ENCODE results near the gene RBAK.
"Not testable (repeated sequence)": the region's sequence is repeated elsewhere in the genome, so short reads cannot be mapped to it uniquely, and the experiment has no call there.

Gene RBAK

GRCh38 chr7:5050676-5051075 is 5.0 kb downstream of the RBAK start:
- DNase-seq (ENCODE audit: low read depth in 3 of 3) = no peak

DNA sequence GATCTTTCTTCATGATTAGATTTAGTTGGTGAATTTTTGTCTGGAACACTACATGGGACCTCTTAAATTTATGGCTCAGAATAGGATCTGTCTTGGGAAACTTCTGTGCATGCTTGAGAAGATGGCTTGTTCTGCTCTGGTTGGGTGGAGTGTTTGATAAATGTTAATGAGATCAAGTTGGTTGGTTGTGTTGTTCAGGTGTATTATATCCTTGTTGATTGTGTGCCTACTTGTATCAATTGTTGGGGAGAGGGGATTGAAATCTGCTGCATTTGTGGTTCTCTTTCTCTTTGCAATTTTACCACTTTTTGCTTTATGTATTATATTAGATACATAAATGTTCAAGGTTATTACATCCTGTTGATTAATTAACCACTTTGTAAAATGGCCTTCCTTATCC is 6.1 kb downstream of the RBAK start:
- DNase-seq (ENCODE audit: low read depth in 3 of 3) = not testable (repeated sequence)

- no peak for DNase-seq (ENCODE audit: low read depth in 3 of 3)
Observed at GRCh38 chr7:5053175-5053574, 7.5 kb downstream of the RBAK start.

GRCh38 chr7:5063698-5064097 is 18.0 kb downstream of the RBAK start:
- no peak for DNase-seq (ENCODE audit: low read depth in 3 of 3)

DNA sequence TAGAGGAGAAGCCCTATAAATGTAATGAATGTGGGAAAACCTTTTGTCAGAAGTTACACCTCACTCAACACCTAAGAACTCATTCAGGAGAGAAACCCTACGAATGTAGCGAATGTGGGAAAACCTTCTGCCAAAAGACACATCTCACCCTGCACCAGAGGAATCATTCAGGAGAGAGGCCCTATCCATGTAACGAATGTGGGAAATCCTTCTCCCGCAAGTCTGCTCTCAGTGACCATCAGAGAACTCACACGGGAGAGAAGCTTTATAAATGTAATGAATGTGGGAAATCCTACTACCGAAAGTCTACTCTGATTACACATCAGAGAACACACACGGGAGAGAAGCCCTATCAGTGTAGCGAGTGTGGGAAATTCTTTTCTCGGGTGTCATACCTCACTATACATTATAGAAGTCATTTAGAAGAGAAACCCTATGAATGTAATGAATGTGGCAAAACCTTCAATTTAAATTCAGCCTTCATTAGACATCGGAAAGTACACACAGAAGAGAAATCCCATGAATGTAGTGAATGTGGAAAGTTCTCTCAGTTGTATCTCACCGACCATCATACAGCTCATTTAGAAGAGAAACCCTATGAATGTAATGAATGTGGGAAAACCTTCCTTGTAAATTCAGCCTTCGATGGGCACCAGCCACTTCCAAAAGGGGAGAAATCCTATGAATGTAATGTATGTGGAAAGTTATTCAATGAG is 18.9 kb downstream of the RBAK start:
- DNase-seq (ENCODE audit: low read depth in 3 of 3) = no peak

- no peak for DNase-seq (ENCODE audit: low read depth in 3 of 3)
Observed at GRCh38 chr7:5065107-5065407, 19.4 kb downstream of the RBAK start.

DNA sequence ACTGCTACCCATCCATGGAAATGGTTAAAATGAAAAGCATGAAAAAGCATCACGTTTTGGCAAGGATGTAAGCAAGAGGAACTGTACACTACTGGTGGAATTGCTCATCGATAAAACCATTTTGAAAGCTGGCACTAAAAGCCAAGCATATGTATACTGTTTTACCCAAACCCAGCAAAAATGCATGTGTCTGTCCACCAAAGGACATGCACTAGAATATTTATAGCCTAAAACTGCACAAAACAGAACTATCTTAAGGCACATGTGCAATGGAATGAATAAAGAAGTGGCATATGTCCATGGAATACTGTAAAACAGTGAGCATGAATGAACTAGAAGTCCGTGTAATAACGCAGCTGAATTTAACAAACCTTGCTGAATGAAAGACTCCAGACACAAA is 22.9 kb downstream of the RBAK start:
- no peak for DNase-seq (ENCODE audit: low read depth in 3 of 3)

- no peak for DNase-seq (ENCODE audit: low read depth in 3 of 3)
Observed at GRCh38 chr7:5070206-5070605, 24.5 kb downstream of the RBAK start.

DNA sequence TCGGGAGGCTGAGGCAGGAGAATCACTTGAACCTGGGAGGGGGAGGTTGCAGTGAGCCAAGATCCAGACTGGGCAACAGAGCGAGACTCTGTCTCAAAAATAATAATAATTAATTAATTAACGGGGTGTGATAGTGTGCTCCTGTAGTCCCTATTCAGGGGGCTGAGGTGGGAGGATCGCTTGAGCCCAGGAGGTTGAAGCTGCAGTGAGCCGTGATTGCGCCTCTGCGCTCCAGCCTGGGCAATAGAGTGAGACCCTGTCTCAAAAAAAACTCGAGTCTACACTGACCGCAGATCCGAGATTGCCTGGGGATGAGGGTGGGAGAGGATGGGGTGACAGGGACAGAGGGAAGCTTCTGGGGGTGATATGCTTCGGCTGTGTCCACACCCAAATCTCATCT is 29.5 kb downstream of the RBAK start:
- not testable (repeated sequence) for DNase-seq (ENCODE audit: low read depth in 3 of 3)

DNA sequence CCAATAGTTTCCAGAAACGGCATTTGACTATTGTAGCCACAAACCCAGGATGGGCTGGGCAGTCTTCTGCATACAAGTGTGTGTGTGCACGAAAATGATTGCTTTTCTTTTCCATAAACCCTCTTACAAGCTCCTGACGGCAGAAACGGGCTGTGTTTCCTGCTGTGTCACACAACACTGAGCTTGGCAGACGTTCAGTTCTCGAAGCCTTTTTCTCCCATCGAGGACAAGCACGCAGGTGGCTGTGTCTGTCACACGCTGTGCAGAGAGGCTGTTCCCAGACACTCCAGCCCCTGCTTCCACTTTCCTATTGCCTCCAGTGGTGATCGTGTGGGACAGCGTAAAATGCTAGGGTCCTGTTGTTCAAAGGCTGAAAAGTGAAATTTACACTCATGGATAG is 32.1 kb downstream of the RBAK start:
- DNase-seq (ENCODE audit: low read depth in 3 of 3) = no peak

GRCh38 chr7:5082806-5083205 is 37.1 kb downstream of the RBAK start:
- DNase-seq (ENCODE audit: low read depth in 3 of 3) = no peak

GRCh38 chr7:5083311-5083711 is 37.7 kb downstream of the RBAK start:
- no peak for DNase-seq (ENCODE audit: low read depth in 3 of 3)

DNA sequence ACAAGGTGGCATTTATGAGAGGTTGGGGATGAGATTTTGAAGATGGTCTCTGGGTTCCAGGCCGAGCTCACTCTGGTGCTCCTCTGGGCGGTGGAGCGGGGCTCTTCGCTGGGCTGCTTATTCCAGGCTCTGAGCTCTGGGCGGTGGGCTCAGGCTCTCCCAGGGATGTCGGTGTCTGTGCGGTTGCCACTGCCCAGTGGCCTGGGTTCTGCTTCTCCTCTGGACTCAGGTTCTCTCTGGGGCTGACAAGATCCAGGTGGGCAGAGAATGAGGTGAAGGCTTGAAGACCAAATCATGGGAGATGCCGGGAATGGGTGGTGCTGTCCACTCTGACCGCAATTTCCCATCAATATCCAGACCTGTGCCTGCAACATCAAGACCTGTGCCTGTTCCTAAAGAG is 40.6 kb downstream of the RBAK start:
- no peak for DNase-seq (ENCODE audit: low read depth in 3 of 3)

GRCh38 chr7:5088228-5088833 is 42.7 kb downstream of the RBAK start:
- DNase-seq (ENCODE audit: low read depth in 3 of 3) = not testable (repeated sequence)

DNA sequence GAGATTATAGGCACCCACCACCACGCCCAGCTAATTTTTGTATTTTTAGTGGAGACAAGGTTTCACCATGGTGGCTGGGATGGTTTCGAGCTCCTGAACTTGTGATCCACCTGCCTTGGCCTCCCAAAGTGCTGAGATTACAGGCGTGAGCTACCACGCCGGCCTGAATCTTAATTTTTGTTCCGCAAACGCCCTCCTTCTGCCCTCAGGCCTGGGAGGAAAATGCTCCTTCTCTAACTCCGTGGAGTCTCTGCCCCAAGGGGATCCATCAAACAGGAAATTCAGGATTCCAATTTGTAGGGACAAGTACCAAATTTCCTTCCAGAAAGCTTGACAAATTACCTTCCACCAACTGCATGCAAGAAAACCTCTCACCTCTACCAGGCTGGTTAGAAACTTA is 43.2 kb downstream of the RBAK start:
- DNase-seq (ENCODE audit: low read depth in 3 of 3) = no peak

- DNase-seq (ENCODE audit: low read depth in 3 of 3) = no peak
Observed at GRCh38 chr7:5093948-5094347, 48.3 kb downstream of the RBAK start.

- DNase-seq (ENCODE audit: low read depth in 3 of 3) = no peak
Observed at GRCh38 chr7:5094641-5095040, 49.0 kb downstream of the RBAK start.

GRCh38 chr7:5116359-5116758 is 70.7 kb downstream of the RBAK start:
- DNase-seq (ENCODE audit: low read depth in 3 of 3) = no peak

GRCh38 chr7:5117095-5117970 is 71.7 kb downstream of the RBAK start:
- DNase-seq (ENCODE audit: low read depth in 3 of 3) = no peak

All from stimulated activated CD4-positive, alpha-beta T cell treated with anti-CD3 and anti-CD28 coated beads, TNF-alpha, amount 100 ng/mL, for 24 hours (primary cell).